Measurements from ENCODE around the gene ZFPL1. TPM values are rescaled to one million over a fixed set of nuclear protein-coding genes. Genes with fewer than 3 reads are reported as not detected.

ZFPL1 gene
- total and polyA plus RNA-seq, 10 of the 15 experiments (the other 5 are each of a cell fraction or from before 2014, with no cell fraction given) = 2.2 to 37.8 (median 27.0) TPM

DNA sequence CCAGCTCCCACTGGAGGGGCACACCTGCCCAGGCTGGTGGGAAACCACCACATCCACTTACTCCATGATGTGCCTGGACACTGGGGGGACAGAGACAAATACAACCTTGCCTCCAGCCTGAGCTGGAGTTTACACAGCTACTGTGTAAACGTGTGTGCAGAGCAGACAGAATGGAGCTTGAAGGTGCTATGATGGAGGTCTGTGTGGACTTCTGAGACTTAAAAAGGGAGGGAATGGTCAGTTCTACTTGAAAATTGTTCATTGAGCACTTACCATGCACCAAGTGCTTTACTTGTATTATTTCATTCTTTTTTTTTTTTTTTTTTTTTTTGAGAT is 11.4 kb upstream of the ZFPL1 start (continued):
- TF ChIP-seq SUPT20H (IDR thresholded peaks at IDR 0.05; ENCODE audit: borderline replicate concordance, control insufficient read depth, low read depth, low read length) (no peak), LARP7 (IDR thresholded peaks at IDR 0.05) (no peak), EZH2 (IDR thresholded peaks at IDR 0.05; ENCODE audit: borderline replicate concordance, control insufficient read depth, low read depth, low read length) (no peak)

DNA sequence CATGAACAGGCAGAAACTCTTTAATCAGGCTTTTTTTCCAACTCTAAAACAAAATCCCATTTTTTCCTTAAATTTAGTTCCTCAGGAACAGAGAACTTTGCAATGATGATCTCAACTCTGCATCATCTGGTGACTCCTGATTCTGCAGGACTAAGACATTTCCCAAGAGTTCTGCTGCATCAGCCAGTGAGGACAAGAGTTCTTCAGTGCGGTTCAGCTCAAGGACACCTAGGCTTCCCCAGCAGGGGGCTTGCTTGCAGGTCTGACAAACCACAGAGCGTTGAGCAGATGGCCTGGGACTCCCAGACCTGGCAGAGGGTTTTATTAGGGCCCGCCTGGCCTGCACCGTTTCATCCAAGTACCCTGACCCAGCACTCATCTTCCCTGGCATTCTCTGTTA is 6.6 kb upstream of the ZFPL1 start:
- no peaks in the 10 kb centered on the region for H3K9me3 ChIP-seq (replicated peaks; ENCODE audit: control insufficient read depth, insufficient read depth, low read length)
- H4K20me1 ChIP-seq (ENCODE audit: control insufficient read depth, insufficient read depth) = no peaks in the 10 kb centered on the region
- ChIA-PET SMC1A (ENCODE audit: uncharacterized antibody, unreplicated experiment) (interaction anchor here (1.3 to 2.3 kb wide), 3 partner anchors 9 to 64 kb away, joined by 3 to 9 read pairs (median 3); no protein-coding TSS in a partner anchor), CTCF (interaction anchor here (1.0 to 2.2 kb wide), 2 partner anchors 38 to 65 kb away, joined by 3 to 4 read pairs; no protein-coding TSS in a partner anchor), RAD21 (ENCODE audit: unreplicated experiment) (interaction anchor here (3.0 kb wide), 1 partner anchor 37 kb away, joined by 8 read pairs; the partner anchor contains the start of gene SAC3D1), POLR2A (interaction anchor here (1.2 kb wide), 2 partner anchors 43 to 49 kb away, joined by 3 read pairs; no protein-coding TSS in a partner anchor)
- no peak overlapping the region for H2AFZ ChIP-seq (ENCODE audit: control insufficient read depth, low read depth, low read length)
- ATAC-seq (no peak), FAIRE-seq (no peak), DNase-seq (ENCODE audit: low read depth, low spot score) (no peak)
- H3K36me3 ChIP-seq (ENCODE audit: control insufficient read depth in 2 of 2, insufficient read depth in 2 of 2, low read length in 1 of 2) = peaks cover 5 to 13% of the 10 kb centered on the region in 2 experiments; a peak in 3 of 4 replicates
- in situ Hi-C loops (cut with MboI) = no loop called here
- no peak overlapping the region for H3K4me2 ChIP-seq (ENCODE audit: control insufficient read depth, insufficient read depth)
- H3K27ac ChIP-seq (ENCODE audit: control insufficient read depth, insufficient read depth) = no peak overlapping the region
- H3K4me1 ChIP-seq (ENCODE audit: control insufficient read depth, insufficient read depth, low read length) = peaks cover 32% of the 10 kb centered on the region
- no peak overlapping the region for H3K9ac ChIP-seq (ENCODE audit: control insufficient read depth, insufficient read depth, low read length)
- no peaks in the 10 kb centered on the region for H3K27me3 ChIP-seq (replicated peaks in 1 of 2; ENCODE audit: control insufficient read depth in 2 of 2, insufficient read depth in 2 of 2, low read length in 1 of 2)
- WGBS (ENCODE audit: insufficient coverage, insufficient replicate concordance, low lambda C conversion rate, missing lambda C conversion rate) = 72% methylated on average over 4 of the region's 4 CpGs
- TF ChIP-seq CHD4 (IDR thresholded peaks at IDR 0.05) = no peak
- TF ChIP-seq RB1 (IDR thresholded peaks at IDR 0.05; ENCODE audit: borderline replicate concordance) = no peak
- no peak for TF ChIP-seq RUNX3 (IDR thresholded peaks at IDR 0.05; ENCODE audit: low read length)
- TF ChIP-seq RFX5 (IDR thresholded peaks at IDR 0.05; ENCODE audit: low read depth, low read length) = no peak
- no peak for TF ChIP-seq YBX1 (IDR thresholded peaks at IDR 0.05)
- TF ChIP-seq BHLHE40 (IDR thresholded peaks at IDR 0.05; ENCODE audit: borderline replicate concordance in 1 of 2, low read depth in 2 of 2, low read length in 1 of 2) = no peak
- TF ChIP-seq, protein P1, sequence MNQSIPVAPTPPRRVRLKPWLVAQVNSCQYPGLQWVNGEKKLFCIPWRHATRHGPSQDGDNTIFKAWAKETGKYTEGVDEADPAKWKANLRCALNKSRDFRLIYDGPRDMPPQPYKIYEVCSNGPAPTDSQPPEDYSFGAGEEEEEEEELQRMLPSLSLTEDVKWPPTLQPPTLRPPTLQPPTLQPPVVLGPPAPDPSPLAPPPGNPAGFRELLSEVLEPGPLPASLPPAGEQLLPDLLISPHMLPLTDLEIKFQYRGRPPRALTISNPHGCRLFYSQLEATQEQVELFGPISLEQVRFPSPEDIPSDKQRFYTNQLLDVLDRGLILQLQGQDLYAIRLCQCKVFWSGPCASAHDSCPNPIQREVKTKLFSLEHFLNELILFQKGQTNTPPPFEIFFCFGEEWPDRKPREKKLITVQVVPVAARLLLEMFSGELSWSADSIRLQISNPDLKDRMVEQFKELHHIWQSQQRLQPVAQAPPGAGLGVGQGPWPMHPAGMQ (IDR thresholded peaks at IDR 0.05; ENCODE audit: borderline replicate concordance) = no peak
- no peak for TF ChIP-seq SP1 (IDR thresholded peaks at IDR 0.05; ENCODE audit: low read depth, low read length)
- no peak for TF ChIP-seq ZNF384 (IDR thresholded peaks at IDR 0.05; ENCODE audit: borderline replicate concordance, low read depth, low read length)
- TF ChIP-seq POU2F2 (IDR thresholded peaks at IDR 0.05; ENCODE audit: borderline replicate concordance, low read depth, low read length) = no peak
- no peak for TF ChIP-seq TAF1 (IDR thresholded peaks at IDR 0.05; ENCODE audit: borderline replicate concordance, low read depth, low read length)
- TF ChIP-seq SMAD1 (IDR thresholded peaks at IDR 0.05; ENCODE audit: low read depth, partially characterized antibody) = no peak
- TF ChIP-seq, protein P2, sequence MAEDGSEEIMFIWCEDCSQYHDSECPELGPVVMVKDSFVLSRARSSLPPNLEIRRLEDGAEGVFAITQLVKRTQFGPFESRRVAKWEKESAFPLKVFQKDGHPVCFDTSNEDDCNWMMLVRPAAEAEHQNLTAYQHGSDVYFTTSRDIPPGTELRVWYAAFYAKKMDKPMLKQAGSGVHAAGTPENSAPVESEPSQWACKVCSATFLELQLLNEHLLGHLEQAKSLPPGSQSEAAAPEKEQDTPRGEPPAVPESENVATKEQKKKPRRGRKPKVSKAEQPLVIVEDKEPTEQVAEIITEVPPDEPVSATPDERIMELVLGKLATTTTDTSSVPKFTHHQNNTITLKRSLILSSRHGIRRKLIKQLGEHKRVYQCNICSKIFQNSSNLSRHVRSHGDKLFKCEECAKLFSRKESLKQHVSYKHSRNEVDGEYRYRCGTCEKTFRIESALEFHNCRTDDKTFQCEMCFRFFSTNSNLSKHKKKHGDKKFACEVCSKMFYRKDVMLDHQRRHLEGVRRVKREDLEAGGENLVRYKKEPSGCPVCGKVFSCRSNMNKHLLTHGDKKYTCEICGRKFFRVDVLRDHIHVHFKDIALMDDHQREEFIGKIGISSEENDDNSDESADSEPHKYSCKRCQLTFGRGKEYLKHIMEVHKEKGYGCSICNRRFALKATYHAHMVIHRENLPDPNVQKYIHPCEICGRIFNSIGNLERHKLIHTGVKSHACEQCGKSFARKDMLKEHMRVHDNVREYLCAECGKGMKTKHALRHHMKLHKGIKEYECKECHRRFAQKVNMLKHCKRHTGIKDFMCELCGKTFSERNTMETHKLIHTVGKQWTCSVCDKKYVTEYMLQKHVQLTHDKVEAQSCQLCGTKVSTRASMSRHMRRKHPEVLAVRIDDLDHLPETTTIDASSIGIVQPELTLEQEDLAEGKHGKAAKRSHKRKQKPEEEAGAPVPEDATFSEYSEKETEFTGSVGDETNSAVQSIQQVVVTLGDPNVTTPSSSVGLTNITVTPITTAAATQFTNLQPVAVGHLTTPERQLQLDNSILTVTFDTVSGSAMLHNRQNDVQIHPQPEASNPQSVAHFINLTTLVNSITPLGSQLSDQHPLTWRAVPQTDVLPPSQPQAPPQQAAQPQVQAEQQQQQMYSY (CRISPR knock-in tag; IDR thresholded peaks at IDR 0.05) = no peak
- intact Hi-C loops (cut with micrococcal nuclease; ENCODE audit: unreplicated experiment) = loop anchor here (5.0 kb wide), 1 partner anchor 35 kb away; the partner anchor contains the start of gene SAC3D1
- no TSS peak for BruUV-seq (replicated peaks)
- no peak overlapping the region for H3K4me3 ChIP-seq
- H3K79me2 ChIP-seq (ENCODE audit: control insufficient read depth, insufficient read depth, low read length) = peaks cover 42% of the 10 kb centered on the region

All from GM12878 (cell line).